Measurements from ENCODE around the gene TRAF2. TPM values are rescaled to one million over a fixed set of nuclear protein-coding genes. Genes with fewer than 3 reads are reported as not detected.
A peak's percentile ranks its signal among the peaks of the same experiment; 100 is the strongest.

Gene TRAF2
- total RNA-seq, 4 donors from 2014 or later, result 8.6 to 16.1 (median 10.5) TPM

- TF ChIP-seq EP300 (IDR thresholded peaks at IDR 0.05) (no peak), POLR2A (IDR thresholded peaks at IDR 0.05) (no peak), CTCF (IDR thresholded peaks at IDR 0.05) (no peak), POLR2AphosphoS5 (IDR thresholded peaks at IDR 0.05) (no peak)
- no peaks in the 10 kb centered on the region for H3K27me3 ChIP-seq
- peaks cover 22% of the 10 kb centered on the region for H3K36me3 ChIP-seq
- WGBS, result 92% methylated on average over 11 of the region's 21 CpGs
- H3K9me3 ChIP-seq, result no peaks in the 10 kb centered on the region
- no peak for DNase-seq (ENCODE audit: low spot score in 2 of 2)
- H3K4me3 ChIP-seq, result no peak overlapping the region
- peaks cover 51% of the 10 kb centered on the region for H3K4me1 ChIP-seq
- H3K27ac ChIP-seq, result no peak overlapping the region
Measured at GRCh38 chr9:136898483-136899100, 12.3 kb downstream of the TRAF2 start.

- Histone ChIP-seq H3K27me3 (no peaks in the 10 kb centered on the region), H3K4me3 (no peak overlapping the region), H3K36me3 (peaks cover 22% of the 10 kb centered on the region), H3K27ac (no peak overlapping the region), H3K9me3 (no peaks in the 10 kb centered on the region), H3K4me1 (peaks cover 55% of the 10 kb centered on the region)
- no peak for DNase-seq (ENCODE audit: low spot score in 2 of 2)
- WGBS, result 44% methylated on average over 9 of the region's 9 CpGs
- TF ChIP-seq EP300 (IDR thresholded peaks at IDR 0.05), result no peak
- no peak for TF ChIP-seq CTCF (IDR thresholded peaks at IDR 0.05)
- TF ChIP-seq POLR2A (IDR thresholded peaks at IDR 0.05), result no peak
- TF ChIP-seq POLR2AphosphoS5 (IDR thresholded peaks at IDR 0.05), result no peak
Measured at GRCh38 chr9:136899196-136899595, 12.9 kb downstream of the TRAF2 start.

- no peak for TF ChIP-seq POLR2A (IDR thresholded peaks at IDR 0.05)
- no peak for DNase-seq (ENCODE audit: low spot score in 2 of 2)
- 85% methylated on average over 10 of the region's 10 CpGs for WGBS
- Histone ChIP-seq H3K9me3 (no peaks in the 10 kb centered on the region), H3K4me1 (peaks cover 55% of the 10 kb centered on the region), H3K27ac (peak overlapping the region; percentile 88), H3K27me3 (no peaks in the 10 kb centered on the region), H3K4me3 (no peak overlapping the region), H3K36me3 (peaks cover 22% of the 10 kb centered on the region)
Measured at GRCh38 chr9:136900556-136900955, 14.2 kb downstream of the TRAF2 start.

- whole genome bisulfite sequencing, result 43% methylated on average over 13 of the region's 13 CpGs
- H3K4me3 ChIP-seq, result no peak overlapping the region
- DNase-seq (ENCODE audit: low spot score in 2 of 2), result no peak
- H3K4me1 ChIP-seq, result peaks cover 55% of the 10 kb centered on the region
- H3K27ac ChIP-seq, result peak overlapping the region; percentile 88
- H3K9me3 ChIP-seq, result no peaks in the 10 kb centered on the region
- no peaks in the 10 kb centered on the region for H3K27me3 ChIP-seq
- TF ChIP-seq CTCF (IDR thresholded peaks at IDR 0.05) (no peak), EP300 (IDR thresholded peaks at IDR 0.05) (no peak)
- peaks cover 22% of the 10 kb centered on the region for H3K36me3 ChIP-seq
Measured at GRCh38 chr9:136900988-136901515, 14.7 kb downstream of the TRAF2 start.

- Histone ChIP-seq H3K27ac (peak overlapping the region; percentile 88), H3K4me3 (peak overlapping the region; percentile 23), H3K27me3 (no peaks in the 10 kb centered on the region), H3K36me3 (peaks cover 22% of the 10 kb centered on the region), H3K9me3 (no peaks in the 10 kb centered on the region), H3K4me1 (peaks cover 55% of the 10 kb centered on the region)
- no peak for TF ChIP-seq EP300 (IDR thresholded peaks at IDR 0.05)
- TF ChIP-seq POLR2AphosphoS5 (IDR thresholded peaks at IDR 0.05), result no peak
- no peak for TF ChIP-seq CTCF (IDR thresholded peaks at IDR 0.05)
- TF ChIP-seq POLR2A (IDR thresholded peaks at IDR 0.05), result no peak
- WGBS, result 9% methylated on average over 8 of the region's 20 CpGs
- DNase-seq (ENCODE audit: low spot score in 2 of 2), result no peak
Measured at GRCh38 chr9:136901516-136902258, 15.4 kb downstream of the TRAF2 start.
